ENCODE data around the gene TMPRSS6. TPM values are rescaled to one million over a fixed set of nuclear protein-coding genes. Genes with fewer than 3 reads are reported as not detected.

Gene TMPRSS6
- total RNA-seq (2022; extraction: Qiagen RNA extraction; ENCODE audit: low read depth) = not detected in 5 replicates

GRCh38 chr22:37109242-37109917 lies at the start of gene TMPRSS6:
Gene TMPRSS6 (minus strand): TSS chr22:37109713. CDS start chr22:37103417, 6,296 bp downstream.

DNA sequence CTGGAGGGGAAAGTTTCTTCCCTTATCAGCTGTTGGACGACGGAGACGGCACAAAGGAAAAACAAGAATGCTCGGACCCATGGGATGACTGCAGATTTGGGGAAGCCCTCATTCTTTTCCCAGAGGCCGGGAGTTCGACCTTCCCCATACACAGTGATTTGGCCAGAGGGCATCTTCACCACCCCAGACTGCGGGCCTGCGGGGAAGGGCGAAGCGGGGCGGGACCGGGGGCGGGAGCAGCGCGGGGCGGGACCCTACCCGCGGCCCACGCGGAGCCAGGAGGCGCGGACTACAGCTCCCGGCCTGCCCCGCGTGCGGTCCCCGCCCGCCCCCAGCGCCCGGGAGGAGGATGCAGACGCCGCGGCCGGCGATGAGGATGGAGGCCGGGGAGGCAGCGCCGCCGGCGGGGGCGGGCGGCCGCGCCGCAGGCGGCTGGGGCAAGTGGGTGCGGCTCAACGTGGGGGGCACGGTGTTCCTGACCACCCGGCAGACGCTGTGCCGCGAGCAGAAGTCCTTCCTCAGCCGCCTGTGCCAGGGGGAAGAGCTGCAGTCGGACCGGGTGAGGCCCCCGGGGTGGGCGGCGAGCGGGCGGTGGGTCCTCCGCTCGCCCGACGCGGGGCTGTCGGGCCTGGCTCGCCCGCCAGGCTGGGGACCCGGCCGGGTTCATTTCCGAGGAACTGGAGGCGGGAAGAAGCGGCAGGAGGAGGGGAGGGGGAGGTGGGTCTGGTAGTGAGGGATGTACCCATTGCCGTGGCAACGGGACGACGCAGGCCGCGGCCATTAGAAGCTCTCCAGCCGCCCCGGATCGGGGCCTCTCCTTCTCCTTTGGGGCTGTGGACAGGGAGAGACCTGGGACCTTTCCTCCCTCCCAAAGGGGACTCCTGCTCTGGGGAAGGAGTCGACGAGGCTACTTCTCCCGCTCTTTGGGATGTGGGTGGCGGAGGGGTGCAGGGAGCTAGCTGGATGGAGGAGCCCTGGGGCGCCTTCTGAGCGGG lies 57.8 kb downstream of the TMPRSS6 start, which contains the start of gene KCTD17:
Gene KCTD17, plus strand, starts transcription at position 352 of the 995 bp plus-strand sequence. Its CDS starts 19 bp downstream, at position 371.

DNA sequence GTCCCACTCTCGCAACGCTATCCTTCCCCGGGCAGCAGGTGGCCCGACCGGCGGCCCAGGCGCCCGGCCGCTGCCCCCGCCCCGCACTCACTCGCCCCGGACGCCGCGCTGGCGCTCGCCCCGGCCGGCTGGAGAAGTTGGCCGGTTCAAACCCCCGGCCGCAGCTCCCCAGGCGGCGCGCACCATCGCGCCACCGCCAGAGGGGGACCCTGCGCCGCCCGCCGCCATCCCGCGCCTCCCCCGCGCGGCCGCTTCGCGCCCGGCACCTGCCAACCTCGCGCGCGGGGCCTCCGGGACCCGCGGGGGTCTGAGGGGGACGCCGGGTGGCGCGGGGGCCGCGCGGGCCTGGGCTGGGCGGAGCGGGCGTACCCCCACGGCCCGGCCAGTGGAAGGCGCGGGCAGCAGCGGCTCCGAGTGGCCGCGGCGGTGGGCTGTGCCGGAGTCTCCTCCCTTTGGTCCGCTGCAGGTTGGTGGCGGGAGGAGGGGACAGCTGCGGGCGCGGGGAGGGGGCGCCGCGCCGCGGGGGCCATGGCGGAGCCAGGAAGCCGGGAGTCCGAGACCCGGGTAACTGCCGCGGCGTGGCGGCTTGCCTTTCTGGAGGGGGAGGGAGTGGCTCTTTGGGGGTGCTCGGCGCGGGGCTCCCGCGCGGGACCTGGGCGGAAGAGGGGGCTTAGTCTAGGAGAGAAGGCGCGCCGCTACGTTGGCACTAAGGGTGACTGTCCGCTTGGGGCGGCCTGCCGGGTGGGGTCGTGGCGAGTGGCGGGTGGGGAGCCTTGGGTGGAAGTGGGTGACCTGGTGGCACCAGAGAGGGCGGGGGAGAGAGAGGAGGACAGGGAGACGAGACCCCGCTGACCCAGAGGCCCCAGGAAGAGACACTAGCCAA lies 90.0 kb downstream of the TMPRSS6 start, which contains the start of the genes MPST and TST:
Gene MPST, plus strand, starts transcription at position 434 of the 883 bp plus-strand sequence. Its CDS starts 95 bp downstream, at position 529.
Gene TST, minus strand, starts transcription at position 139 of the 883 bp plus-strand sequence. CDS start 715 bp downstream, outside the sequence.

Other genes with a start within 250 kb of the TMPRSS6 start
- not detected in 5 replicates for gene NCF4, start 248.7 kb downstream of the TMPRSS6 start, total RNA-seq (2022; extraction: Qiagen RNA extraction; ENCODE audit: low read depth)
- gene CSF2RB, start 196.1 kb downstream of the TMPRSS6 start, total RNA-seq (2022; extraction: Qiagen RNA extraction; ENCODE audit: low read depth) = not detected in 5 replicates
- gene TST, start 90.3 kb downstream of the TMPRSS6 start, total RNA-seq (2022; extraction: Qiagen RNA extraction; ENCODE audit: low read depth) = 38.8 to 56.7 TPM (median 48.8 TPM) in 5 replicates
- gene MPST, start 90.0 kb downstream of the TMPRSS6 start, total RNA-seq (2022; extraction: Qiagen RNA extraction; ENCODE audit: low read depth) = 43.4 to 76.3 TPM (median 69.4 TPM) in 5 replicates
- gene KCTD17, start 58.0 kb downstream of the TMPRSS6 start, total RNA-seq (2022; extraction: Qiagen RNA extraction; ENCODE audit: low read depth) = 20.8 to 26.1 TPM (median 23.2 TPM) in 5 replicates
- 0.06 to 0.09 TPM (median 0.09 TPM) in 3 of 5 replicates, not detected in the others for gene IL2RB, start 40.2 kb upstream of the TMPRSS6 start, total RNA-seq (2022; extraction: Qiagen RNA extraction; ENCODE audit: low read depth)
- gene C1QTNF6, start 78.5 kb upstream of the TMPRSS6 start, total RNA-seq (2022; extraction: Qiagen RNA extraction; ENCODE audit: low read depth) = 8.6 to 13.6 TPM (median 10.9 TPM) in 5 replicates
- not detected in 5 replicates for gene SSTR3, start 102.8 kb upstream of the TMPRSS6 start, total RNA-seq (2022; extraction: Qiagen RNA extraction; ENCODE audit: low read depth)
- 0.16 to 0.23 TPM (median 0.16 TPM) in 3 of 5 replicates, not detected in the others for gene RAC2, start 134.6 kb upstream of the TMPRSS6 start, total RNA-seq (2022; extraction: Qiagen RNA extraction; ENCODE audit: low read depth)
- 0.61 to 0.94 TPM (median 0.86 TPM) in 5 replicates for gene CYTH4, start 172.8 kb upstream of the TMPRSS6 start, total RNA-seq (2022; extraction: Qiagen RNA extraction; ENCODE audit: low read depth)

Measured in A549 treated with RU486 at 1 μM for 4 hours (cell line).